LNCaP clone FGC (cell line): ENCODE measurements around the gene CRTC1.

Source experiments
- DNase-seq: peaks from one replicate; pipeline ENCODE4 v3.0.0-alpha.2; 2011; ENCODE audit warnings: low read depth
- H3K4me3 ChIP-seq: 2 replicates; pipeline ENCODE4 v1.5.1; 2011; ENCODE audit warnings: mild to moderate bottlenecking, low read depth, low read length, control low read depth
- CTCF ChIP-seq: IDR thresholded peaks from 2 replicates; pipeline ENCODE4 v1.5.1; 2012; ENCODE audit warnings: mild to moderate bottlenecking; ENCODE audit not compliant: control insufficient read depth, insufficient read depth; ENCODE audit errors: extremely low read depth

Gene CRTC1

GRCh38 chr19:18749362-18750231 is 66.1 kb downstream of the CRTC1 start:
- no peak for TF ChIP-seq CTCF
- no peak overlapping the region for H3K4me3 ChIP-seq
- DNase-seq, result no peak

DNA sequence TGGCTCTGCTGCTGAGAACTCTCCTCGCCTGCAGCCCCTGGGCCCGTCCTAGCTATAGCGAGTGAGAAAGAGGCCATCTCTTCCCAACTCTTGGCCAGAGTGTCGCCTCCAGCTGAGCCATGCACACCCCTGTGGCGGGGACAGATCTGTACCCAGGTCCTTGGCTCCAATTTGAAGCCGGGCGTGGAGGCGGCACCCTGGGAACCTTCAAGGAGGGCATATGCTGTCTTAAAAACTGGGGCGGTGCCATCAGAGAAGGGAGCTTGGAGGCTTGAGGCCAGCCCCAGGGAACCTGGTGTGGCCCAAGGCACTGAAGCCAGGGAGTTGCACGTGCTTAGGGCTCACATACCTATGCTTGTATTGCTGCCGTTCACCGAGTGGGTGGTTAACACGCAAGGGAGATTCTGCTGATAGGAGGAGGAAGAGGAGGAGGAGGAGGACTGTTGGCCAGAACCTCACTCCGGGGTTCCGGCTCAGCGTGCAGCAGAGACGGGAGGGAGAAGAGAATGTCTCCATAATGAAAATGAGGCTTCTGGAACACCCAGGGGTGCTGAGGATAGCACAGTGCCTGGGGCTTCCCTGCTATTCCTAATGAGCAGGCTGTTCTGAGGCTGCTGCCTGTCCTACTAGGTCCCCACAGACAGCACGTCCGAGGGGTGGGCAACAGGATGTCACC is 67.0 kb downstream of the CRTC1 start:
- TF ChIP-seq CTCF, result no peak
- DNase-seq, result no peak
- no peak overlapping the region for H3K4me3 ChIP-seq

GRCh38 chr19:18751571-18751970 is 68.1 kb downstream of the CRTC1 start:
- no peak overlapping the region for H3K4me3 ChIP-seq
- no peak for DNase-seq
- TF ChIP-seq CTCF, result no peak

- DNase-seq, result no peak
- no peak overlapping the region for H3K4me3 ChIP-seq
- TF ChIP-seq CTCF, result no peak
Measured at GRCh38 chr19:18754501-18754900, 71.0 kb downstream of the CRTC1 start.

DNA sequence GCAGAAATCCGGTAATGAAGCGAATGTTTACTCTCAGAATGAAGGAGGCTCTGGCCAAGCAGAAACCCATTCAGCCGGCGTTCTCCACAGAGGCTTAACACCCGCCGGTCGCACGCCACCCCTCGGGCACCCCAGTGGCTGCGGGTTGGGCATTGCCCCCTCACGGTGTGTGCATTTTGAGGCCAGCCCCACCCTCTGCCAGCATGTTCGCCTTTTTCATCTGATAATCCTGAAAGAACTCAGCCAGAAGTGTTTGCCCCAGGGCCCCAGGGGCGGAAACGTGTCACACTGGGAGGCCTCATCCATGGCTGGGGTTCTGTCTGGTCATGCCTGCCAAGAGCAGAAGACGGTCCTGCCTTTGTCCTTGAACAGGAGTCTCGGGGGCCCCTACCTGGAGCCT is 73.4 kb downstream of the CRTC1 start:
- no peak for TF ChIP-seq CTCF
- no peak for DNase-seq

DNA sequence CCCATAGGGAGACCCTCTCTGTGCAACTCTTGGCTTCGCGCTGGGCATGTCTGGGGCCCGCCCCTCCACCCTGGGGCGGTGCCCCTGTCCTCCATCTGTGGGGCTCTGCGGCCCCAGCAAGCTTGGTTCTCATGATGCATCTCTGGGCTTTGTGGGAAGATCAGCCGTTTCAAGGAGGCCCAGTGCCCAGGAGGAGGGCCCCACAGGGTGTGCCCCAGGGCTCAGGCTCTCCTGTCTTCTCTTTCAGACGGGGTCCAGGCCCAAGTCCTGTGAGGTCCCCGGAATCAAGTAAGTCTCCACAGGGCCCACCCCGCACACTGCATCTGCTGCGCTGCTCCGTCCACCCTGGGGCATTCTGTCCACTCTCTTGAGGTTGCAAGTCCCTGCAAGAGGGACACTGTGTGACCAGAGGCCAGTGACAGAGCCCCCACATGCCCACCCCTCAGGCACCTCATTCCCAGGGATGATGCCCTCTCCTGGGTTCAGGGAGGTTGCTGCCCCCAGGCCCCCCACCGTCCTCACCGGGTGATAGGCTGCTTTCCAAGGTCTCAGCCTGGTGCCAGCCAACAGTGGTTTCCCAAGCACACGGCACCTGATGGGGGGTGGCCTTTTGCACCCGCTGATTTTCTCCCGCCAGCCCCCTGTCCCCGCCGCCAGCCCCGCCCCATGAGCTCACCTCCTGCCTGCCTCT is 76.0 kb downstream of the CRTC1 start:
- no peak overlapping the region for H3K4me3 ChIP-seq
- no peak for TF ChIP-seq CTCF
- no peak for DNase-seq

More for the DNA sequence above, 73.4 kb downstream of the CRTC1 start:
- H3K4me3 ChIP-seq, result no peak overlapping the region
